Fibroblast of skin of scalp (primary cell): ENCODE measurements around the gene DNHD1.
A peak's percentile ranks its signal among the peaks of the same experiment; 100 is the strongest.

ENCODE experiments used
- DNase-seq: peaks from one replicate; pipeline ENCODE4 v3.0.0-alpha.2; 2013

Gene DNHD1

GRCh38 chr11:6596239-6596877, 99.3 kb downstream of the DNHD1 start:
- no peak for DNase-seq

- no peak for DNase-seq
Observed at GRCh38 chr11:6598555-6598954, 101.5 kb downstream of the DNHD1 start.

DNA sequence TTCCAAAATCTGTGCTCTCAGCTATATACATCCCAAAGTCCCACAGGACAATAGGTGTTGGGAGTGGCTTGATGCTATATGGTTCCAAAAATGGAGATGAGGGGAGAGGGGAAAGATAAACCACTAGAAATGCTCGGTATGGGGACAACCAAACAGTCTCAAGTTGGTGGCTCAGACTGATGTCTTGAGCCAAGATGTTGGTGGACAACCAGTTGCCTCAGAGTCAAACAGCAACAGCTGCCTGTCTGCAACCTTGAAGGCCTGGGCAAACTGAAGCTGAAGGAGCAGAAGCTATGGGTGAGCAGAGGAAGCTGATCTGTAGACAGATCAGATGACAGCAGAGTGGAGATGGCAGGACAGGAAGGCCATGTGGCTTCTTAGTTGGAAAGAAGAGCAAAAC, 102.4 kb downstream of the DNHD1 start:
- DNase-seq, result no peak

DNA sequence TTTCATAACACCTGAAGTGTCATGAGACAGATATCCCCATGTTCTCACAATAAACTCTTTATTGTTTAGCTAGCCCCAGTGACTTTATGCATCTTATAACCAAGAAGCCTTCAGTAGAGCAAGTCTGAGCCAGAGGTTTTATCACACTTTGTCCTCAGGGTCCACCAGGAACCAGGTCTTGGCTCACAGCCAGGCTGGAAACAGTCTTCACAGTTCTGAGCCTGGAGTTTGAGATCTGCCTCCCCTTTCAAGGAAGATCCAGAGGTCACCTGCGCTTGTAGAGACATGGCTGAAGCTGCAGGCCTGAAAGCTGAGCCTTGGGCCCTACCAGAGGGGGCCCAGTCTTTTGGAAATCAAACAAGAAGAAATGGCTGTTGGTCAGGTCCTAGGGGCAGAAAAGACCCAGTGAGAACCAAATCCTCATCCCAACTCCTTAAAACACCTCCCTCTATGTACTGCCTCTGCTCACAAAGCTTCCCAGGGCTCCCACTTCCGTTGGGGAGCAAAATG, 102.9 kb downstream of the DNHD1 start:
- no peak for DNase-seq

DNA sequence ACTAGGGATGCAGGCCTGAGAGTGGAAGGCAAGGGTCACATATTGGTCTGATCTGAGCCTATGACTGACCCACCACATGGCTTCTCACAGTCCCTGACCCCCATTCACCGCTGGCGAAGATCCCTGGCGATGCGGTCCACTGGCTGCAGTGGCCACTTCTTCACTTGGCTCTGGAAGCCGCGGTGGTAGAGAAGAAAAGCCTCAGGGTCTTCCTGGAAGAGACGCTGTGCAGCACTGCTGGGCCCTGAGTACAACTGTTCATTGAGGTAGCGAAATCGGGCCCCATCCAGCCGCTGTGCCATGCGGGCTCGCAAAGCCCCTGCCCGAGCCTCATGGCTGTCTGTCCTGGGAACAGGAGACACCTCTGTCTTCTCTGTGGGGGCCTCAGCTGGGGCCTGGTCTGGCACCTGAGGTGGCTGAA, 104.0 kb downstream of the DNHD1 start:
- no peak for DNase-seq

- DNase-seq, result no peak
Observed at GRCh38 chr11:6602096-6602940, 105.2 kb downstream of the DNHD1 start.

DNA sequence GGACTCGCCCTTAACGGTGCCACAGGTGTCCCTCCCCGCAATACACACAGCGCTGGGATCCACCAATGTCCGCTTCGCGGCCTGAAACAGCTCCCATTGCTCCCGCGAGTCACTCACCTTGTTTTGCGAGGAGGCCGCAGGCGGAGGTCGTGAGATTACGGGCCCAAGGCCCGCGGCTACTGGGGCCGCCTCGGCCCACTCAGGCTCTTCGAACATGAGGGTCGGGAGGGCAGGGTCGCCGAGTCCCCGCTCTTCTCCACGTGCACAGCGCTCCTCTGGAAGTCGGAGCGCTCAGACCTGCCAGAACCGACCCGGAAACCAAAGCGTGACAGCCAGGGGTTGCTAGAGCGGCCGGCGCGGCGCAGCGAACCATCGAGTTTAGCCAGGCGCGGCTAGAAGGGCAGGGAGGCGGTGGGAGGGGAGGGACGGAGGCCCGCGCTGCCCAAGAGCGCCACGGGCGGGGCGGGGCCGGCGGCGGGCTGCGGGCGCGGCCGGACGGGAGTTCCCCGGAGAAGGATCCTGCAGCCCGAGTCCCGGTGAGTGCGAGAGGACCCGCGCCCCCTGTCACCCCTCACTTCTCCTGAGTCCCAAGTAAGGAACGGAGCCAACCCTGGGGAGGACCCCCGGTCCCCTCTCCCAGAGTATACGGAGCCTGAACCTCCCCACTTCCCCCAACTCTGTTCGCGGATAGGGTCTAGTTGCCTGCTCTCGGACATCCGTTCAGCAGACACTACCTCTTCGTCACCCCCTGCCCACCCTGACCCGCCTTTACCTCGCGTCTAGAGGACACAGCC, 106.4 kb downstream of the DNHD1 start, which contains the start of the genes ILK and RRP8:
TSS of gene ILK (plus strand) at position 488 of the 794 bp plus-strand sequence. CDS start 498 bp downstream, outside the sequence.
TSS of gene RRP8 (minus strand) at position 330 of the 794 bp plus-strand sequence. CDS start at position 216, 114 bp downstream.
- peak; percentile 90 for DNase-seq

- DNase-seq, result peak; percentile 70
Observed at GRCh38 chr11:6604081-6604626, 107.1 kb downstream of the DNHD1 start.

GRCh38 chr11:6604790-6605189, 107.7 kb downstream of the DNHD1 start:
- DNase-seq, result no peak

DNA sequence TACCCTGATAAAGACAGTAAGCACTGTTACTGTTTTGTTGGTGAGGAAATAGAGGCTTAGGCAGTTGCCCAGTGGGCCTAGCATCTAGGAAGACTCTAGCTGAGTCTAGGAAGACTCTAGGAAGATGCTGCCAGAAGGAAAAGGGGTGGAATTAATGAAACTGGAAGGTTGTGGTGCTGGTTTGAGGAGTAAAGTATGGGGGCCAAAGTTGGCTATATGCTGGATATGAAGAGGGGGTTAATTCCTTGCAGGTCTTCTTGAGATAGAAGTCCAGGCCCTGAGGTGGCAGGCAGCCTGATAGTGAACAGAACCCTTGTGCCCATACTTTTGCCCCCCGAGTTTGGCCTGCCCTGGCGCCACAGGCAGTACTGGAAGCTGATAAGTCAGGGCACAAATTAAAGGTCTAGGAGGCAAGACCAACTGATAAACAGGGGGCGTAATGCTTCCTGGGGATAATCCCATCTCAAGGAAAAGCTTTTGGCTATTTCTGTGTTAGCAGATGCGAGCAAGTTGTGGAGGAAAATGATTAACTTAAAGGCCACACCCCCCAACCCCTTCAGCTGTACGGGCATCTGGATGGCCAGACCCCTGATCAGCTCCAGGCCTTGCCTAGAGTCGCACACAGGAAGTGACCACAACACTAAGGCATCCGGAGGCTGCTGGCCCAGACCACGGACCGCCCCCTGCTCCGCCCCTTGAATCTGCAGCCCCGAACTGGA, 109.5 kb downstream of the DNHD1 start:
- DNase-seq, result peak; percentile 96

- peak; percentile 54 for DNase-seq
Observed at GRCh38 chr11:6607190-6607795, 110.2 kb downstream of the DNHD1 start.

GRCh38 chr11:6608011-6608410, 110.9 kb downstream of the DNHD1 start:
- DNase-seq, result no peak

GRCh38 chr11:6608726-6609501, 111.8 kb downstream of the DNHD1 start:
- peak; percentile 21 for DNase-seq

DNA sequence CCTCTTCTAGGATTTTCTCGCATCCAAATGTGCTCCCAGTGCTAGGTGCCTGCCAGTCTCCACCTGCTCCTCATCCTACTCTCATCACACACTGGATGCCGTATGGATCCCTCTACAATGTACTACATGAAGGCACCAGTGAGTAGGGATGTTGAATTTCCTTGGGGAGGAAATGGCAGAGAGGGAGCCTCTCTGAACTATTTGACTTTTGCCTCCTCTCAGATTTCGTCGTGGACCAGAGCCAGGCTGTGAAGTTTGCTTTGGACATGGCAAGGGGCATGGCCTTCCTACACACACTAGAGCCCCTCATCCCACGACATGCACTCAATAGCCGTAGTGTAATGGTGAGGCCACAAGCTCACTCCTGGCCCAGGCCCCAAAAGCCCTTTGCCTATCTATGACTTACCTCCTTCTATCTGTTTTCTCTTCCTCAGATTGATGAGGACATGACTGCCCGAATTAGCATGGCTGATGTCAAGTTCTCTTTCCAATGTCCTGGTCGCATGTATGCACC, 112.5 kb downstream of the DNHD1 start:
- no peak for DNase-seq

- DNase-seq, result no peak
Observed at GRCh38 chr11:6610591-6610990, 113.5 kb downstream of the DNHD1 start.

DNA sequence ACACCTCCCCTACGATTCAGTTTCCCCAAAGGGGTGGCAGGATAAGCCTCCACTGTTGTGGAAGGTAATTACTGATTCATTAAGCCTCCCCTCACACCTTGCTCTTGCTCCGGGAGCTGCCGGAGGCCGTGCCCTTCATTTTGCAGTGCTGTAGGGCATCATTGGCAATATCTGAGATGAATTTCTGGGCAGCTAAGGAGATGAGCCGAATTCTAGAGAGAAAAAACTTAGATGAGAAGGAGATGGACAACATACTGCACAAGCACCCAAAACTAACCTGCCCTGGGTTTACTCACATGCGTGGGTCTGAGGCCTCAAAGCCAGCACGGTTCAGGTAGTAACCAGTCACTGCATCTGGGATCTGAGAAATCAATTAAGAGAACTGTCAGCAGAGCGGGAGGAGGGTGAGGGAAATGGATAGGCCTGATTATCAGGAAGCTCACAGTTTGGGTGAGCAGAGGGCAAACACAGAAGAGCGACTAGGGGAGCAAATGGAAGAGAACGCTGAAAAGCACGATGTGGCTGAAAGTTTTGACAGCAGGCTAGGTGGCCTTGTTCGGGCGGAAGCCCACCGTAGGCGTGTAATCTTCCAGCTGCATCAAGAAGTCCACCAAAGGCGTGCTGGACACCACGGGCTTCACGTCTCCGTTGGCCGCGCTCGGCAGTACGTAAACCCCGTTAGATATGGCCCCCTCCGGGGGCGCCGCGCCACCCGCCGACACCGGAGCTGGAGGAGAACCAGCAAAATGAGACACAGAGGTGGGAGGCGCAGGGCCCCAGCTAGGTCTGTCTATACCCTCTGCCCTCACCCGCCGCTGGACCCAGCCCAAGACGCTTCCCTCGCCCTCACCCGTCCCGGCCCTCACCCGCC, 114.2 kb downstream of the DNHD1 start:
- peak; percentile 19 for DNase-seq

- DNase-seq, result no peak
Observed at GRCh38 chr11:6611963-6612212, 114.8 kb downstream of the DNHD1 start.

DNA sequence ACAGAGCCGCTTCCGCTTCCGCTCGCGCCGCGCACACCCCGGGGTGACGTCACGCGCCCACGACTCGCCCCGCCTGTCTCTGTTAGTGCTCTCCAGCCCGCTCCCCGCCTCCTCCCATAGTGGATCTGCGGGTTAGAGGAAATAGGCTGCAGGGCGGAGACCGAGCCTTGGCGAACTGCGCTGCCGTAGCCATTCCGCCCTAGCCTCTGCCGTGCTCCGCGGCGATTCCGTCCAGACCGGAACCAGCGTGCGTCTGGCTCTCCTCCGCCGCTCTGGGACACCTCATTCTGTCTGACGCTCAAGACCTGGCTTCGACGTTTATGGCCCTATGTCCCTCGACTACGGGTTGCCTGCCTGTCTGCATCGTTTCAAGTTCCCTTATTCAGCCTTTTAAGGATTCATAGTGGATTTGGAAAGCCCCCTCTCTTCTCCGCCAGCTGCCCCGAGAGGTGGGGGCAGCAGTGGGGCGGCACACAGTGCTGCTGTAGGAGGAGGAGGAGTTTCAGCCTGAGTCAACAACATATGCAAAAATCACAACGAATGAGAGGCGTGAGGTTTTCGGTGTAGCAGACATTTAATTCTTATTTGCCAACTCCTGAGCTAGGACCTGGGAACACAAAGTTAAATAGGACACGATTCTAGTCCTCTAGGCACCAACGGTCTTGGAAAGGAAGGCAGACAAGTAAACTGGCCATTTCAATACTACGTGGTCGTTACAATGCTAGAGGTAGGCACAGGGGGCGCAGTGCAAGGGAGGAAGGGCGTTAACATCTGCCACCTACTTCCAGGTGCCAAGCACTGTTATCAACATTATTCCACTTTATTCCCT, 115.3 kb downstream of the DNHD1 start, which contains the start of gene TAF10:
TSS of gene TAF10 (minus strand) at position 4 of the 829 bp plus-strand sequence. CDS start 27 bp downstream, outside the sequence.
- peak; percentile 98 for DNase-seq
